ENCODE measurements around the gene ELAC2. TPM values are rescaled to one million over a fixed set of nuclear protein-coding genes. Genes with fewer than 3 reads are reported as not detected.

The ELAC2 gene
- total RNA-seq, 1 experiment from 2014 or later, result 67.4 TPM

DNA sequence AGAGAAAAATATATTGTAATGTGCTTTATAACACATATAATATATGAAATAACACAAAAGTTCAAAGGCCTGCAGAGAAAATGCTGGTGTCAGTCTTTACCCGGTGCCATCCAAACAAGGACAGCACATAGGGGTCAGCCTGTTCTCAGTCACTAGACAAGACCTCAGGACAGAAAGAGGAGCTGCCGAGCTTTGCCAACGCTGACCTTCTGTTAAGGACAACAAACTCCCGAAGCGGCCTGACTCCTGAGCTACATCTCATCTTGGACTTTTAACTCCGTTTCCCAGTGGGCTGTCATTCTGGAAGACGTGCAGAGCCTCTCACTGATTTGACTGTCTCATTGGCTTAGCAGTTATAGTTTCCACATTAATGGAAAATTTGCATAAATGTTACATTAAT, 6.9 kb downstream of the ELAC2 start:
- Mint-ChIP-seq H3K4me3 (ENCODE audit: unreplicated experiment) (no peak overlapping the region), H3K9me3 (ENCODE audit: unreplicated experiment) (no peaks in the 10 kb centered on the region), H3K27me3 (ENCODE audit: insufficient read depth, unreplicated experiment) (no peaks in the 10 kb centered on the region), H3K36me3 (ENCODE audit: insufficient read depth, unreplicated experiment) (peaks cover 95% of the 10 kb centered on the region), H3K27ac (ENCODE audit: low read depth, unreplicated experiment) (no peak overlapping the region), H3K4me1 (ENCODE audit: insufficient read depth, unreplicated experiment) (peaks cover 6% of the 10 kb centered on the region)
- CTCF ChIA-PET, result interaction anchor here (1.0 to 1.1 kb wide), 2 partner anchors 754 to 756 kb away, joined by 3 to 4 read pairs; no protein-coding TSS in a partner anchor
- BruUV-seq (replicated peaks), result no TSS peak
- intact Hi-C loops (cut with micrococcal nuclease), result no loop called here
- no peak for DNase-seq (ENCODE audit: unreplicated experiment)
- TF ChIP-seq, protein P1, sequence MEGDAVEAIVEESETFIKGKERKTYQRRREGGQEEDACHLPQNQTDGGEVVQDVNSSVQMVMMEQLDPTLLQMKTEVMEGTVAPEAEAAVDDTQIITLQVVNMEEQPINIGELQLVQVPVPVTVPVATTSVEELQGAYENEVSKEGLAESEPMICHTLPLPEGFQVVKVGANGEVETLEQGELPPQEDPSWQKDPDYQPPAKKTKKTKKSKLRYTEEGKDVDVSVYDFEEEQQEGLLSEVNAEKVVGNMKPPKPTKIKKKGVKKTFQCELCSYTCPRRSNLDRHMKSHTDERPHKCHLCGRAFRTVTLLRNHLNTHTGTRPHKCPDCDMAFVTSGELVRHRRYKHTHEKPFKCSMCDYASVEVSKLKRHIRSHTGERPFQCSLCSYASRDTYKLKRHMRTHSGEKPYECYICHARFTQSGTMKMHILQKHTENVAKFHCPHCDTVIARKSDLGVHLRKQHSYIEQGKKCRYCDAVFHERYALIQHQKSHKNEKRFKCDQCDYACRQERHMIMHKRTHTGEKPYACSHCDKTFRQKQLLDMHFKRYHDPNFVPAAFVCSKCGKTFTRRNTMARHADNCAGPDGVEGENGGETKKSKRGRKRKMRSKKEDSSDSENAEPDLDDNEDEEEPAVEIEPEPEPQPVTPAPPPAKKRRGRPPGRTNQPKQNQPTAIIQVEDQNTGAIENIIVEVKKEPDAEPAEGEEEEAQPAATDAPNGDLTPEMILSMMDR (IDR thresholded peaks at IDR 0.05; ENCODE audit: unreplicated experiment), result no peak
- POLR2A ChIA-PET, result no interaction called here

DNA sequence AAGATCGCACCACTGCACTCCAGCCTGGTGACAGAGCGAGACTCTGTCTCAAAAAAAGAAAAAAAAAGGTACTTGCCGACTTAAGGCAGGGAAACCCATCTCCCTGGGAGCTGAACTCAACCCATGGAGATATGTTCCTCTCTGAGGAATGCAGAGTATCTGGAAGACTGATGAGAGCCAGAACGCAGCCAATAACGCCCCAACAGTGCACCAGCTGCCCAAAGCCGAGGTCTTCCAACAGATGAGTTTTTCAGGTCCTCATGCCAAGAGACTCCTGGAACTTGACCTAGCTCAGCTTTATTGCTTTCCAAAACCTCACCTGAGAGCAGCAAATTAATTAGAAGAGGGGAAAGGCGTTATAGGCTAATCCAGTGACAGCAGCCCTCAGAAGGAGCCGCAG, 9.4 kb downstream of the ELAC2 start:
- POLR2A ChIA-PET, result interaction anchor here (1.1 kb wide), 1 partner anchor 9 kb away, joined by 7 read pairs; the partner anchor contains the start of gene ELAC2
- intact Hi-C loops (cut with micrococcal nuclease), result loop anchor here (10.0 kb wide), 1 partner anchor 464 kb away; no protein-coding TSS in a partner anchor

DNA sequence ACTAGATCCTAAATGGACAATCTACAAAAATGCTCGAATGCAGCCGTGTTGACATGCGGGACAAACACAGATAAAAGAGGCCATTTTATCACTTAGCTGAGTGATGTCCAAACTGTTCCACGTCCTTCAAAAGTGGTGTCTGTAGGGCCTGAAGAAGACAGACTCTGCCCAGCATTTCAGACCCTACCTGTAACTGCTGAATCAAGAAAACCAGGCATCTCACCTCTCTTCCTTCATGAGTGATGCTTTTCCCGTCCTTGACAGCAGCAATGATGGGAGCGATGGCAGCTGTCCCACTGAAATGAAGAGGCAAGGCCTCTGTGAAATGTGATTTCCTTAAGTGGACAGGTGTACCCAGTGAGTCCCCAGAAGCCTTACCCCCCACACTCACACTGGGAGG, 12.3 kb downstream of the ELAC2 start:
- H3K4me1 Mint-ChIP-seq (ENCODE audit: insufficient read depth, unreplicated experiment), result no peaks in the 10 kb centered on the region
- peaks cover 68% of the 10 kb centered on the region for H3K36me3 Mint-ChIP-seq (ENCODE audit: insufficient read depth, unreplicated experiment)
- no peak overlapping the region for H3K4me3 Mint-ChIP-seq (ENCODE audit: unreplicated experiment)
- intact Hi-C loops (cut with micrococcal nuclease), result loop anchor here (10.0 kb wide), 1 partner anchor 461 kb away; no protein-coding TSS in a partner anchor
- no peak overlapping the region for H3K27ac Mint-ChIP-seq (ENCODE audit: low read depth, unreplicated experiment)
- TF ChIP-seq, protein P1 (IDR thresholded peaks at IDR 0.05; ENCODE audit: unreplicated experiment), result no peak
- DNase-seq (ENCODE audit: unreplicated experiment), result no peak
- POLR2A ChIA-PET, result interaction anchor here (0.6 to 2.8 kb wide), 4 partner anchors 9 to 460 kb away, joined by 3 to 10 read pairs (median 4); partner anchors contain the start of gene ELAC2
- H3K9me3 Mint-ChIP-seq (ENCODE audit: unreplicated experiment), result no peaks in the 10 kb centered on the region
- no peaks in the 10 kb centered on the region for H3K27me3 Mint-ChIP-seq (ENCODE audit: insufficient read depth, unreplicated experiment)
- CTCF ChIA-PET, result interaction anchor here (0.6 to 5.9 kb wide), 10 partner anchors 9 to 824 kb away, joined by 3 to 82 read pairs (median 12); no protein-coding TSS in a partner anchor
- BruUV-seq (replicated peaks), result no TSS peak

More for the DNA sequence above, 9.4 kb downstream of the ELAC2 start:
- no peak overlapping the region for H3K4me3 Mint-ChIP-seq (ENCODE audit: unreplicated experiment)
- peak overlapping the region; percentile 18 for H3K27ac Mint-ChIP-seq (ENCODE audit: low read depth, unreplicated experiment)
- peaks cover 93% of the 10 kb centered on the region for H3K36me3 Mint-ChIP-seq (ENCODE audit: insufficient read depth, unreplicated experiment)
- no peaks in the 10 kb centered on the region for H3K4me1 Mint-ChIP-seq (ENCODE audit: insufficient read depth, unreplicated experiment)
- BruUV-seq (replicated peaks), result no TSS peak
- DNase-seq (ENCODE audit: unreplicated experiment), result no peak
- CTCF ChIA-PET, result interaction anchor here (0.8 to 1.5 kb wide), 6 partner anchors 16 to 750 kb away, joined by 3 to 5 read pairs (median 4); no protein-coding TSS in a partner anchor
- no peaks in the 10 kb centered on the region for H3K27me3 Mint-ChIP-seq (ENCODE audit: insufficient read depth, unreplicated experiment)
- no peaks in the 10 kb centered on the region for H3K9me3 Mint-ChIP-seq (ENCODE audit: unreplicated experiment)
- TF ChIP-seq, protein P1 (IDR thresholded peaks at IDR 0.05; ENCODE audit: unreplicated experiment), result no peak

DNA sequence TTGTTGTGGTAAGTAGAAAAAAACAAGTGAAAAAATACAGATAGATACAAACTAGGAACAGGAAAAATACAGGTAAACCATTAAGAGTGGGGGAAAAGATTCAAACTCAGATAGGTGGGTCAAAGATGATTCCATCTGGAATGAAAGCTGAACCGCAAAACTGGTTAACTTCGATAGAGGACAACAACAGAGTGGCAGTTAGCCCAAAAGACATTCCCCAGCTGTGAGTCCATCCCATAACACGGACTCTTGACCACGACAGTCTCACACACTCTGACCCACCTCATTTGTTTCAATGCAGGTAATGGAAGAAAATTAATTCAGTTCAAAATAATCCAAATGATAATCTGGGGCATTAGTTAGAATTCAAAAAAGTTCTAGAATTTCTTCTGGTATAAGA, 13.5 kb downstream of the ELAC2 start:
- Mint-ChIP-seq H3K36me3 (ENCODE audit: insufficient read depth, unreplicated experiment) (peaks cover 65% of the 10 kb centered on the region), H3K27me3 (ENCODE audit: insufficient read depth, unreplicated experiment) (no peaks in the 10 kb centered on the region), H3K4me1 (ENCODE audit: insufficient read depth, unreplicated experiment) (no peaks in the 10 kb centered on the region), H3K4me3 (ENCODE audit: unreplicated experiment) (no peak overlapping the region), H3K9me3 (ENCODE audit: unreplicated experiment) (no peaks in the 10 kb centered on the region), H3K27ac (ENCODE audit: low read depth, unreplicated experiment) (no peak overlapping the region)
- ChIA-PET CTCF (interaction anchor here (0.6 to 5.9 kb wide), 12 partner anchors 10 to 1199 kb away, joined by 3 to 82 read pairs (median 8); no protein-coding TSS in a partner anchor), POLR2A (interaction anchor here (0.5 to 2.8 kb wide), 4 partner anchors 10 to 362 kb away, joined by 3 to 10 read pairs (median 4); partner anchors contain the start of gene ELAC2)
- BruUV-seq (replicated peaks), result no TSS peak
- intact Hi-C loops (cut with micrococcal nuclease), result loop anchor here (10.0 kb wide), 1 partner anchor 460 kb away; no protein-coding TSS in a partner anchor
- TF ChIP-seq, protein P1 (IDR thresholded peaks at IDR 0.05; ENCODE audit: unreplicated experiment), result no peak
- no peak for DNase-seq (ENCODE audit: unreplicated experiment)
